ENCODE results near the gene DUSP16. TPM values are rescaled to one million over a fixed set of nuclear protein-coding genes. Genes with fewer than 3 reads are reported as not detected.
A peak's percentile ranks its signal among the peaks of the same experiment; 100 is the strongest.

The DUSP16 gene
- total RNA-seq, 4 donors from 2014 or later = 16.2 to 23.2 (median 19.1) TPM

GRCh38 chr12:12521888-12522287 is 40.8 kb downstream of the DUSP16 start:
- no peak overlapping the region for H3K4me3 ChIP-seq
- H3K4me1 ChIP-seq = peaks cover 0 to 34% (median 5%) of the 10 kb centered on the region in 4 donors
- no peaks in the 10 kb centered on the region for H3K27me3 ChIP-seq
- TF ChIP-seq POLR2A (IDR thresholded peaks at IDR 0.05) = no peak
- no peak for TF ChIP-seq CTCF (IDR thresholded peaks at IDR 0.05)
- no peak for TF ChIP-seq EP300 (IDR thresholded peaks at IDR 0.05)
- WGBS, 2 donors = 74 to 76% methylated on average over 6 of the region's 6 CpGs
- H3K9me3 ChIP-seq = no peaks in the 10 kb centered on the region
- H3K36me3 ChIP-seq = peaks cover 0 to 9% (median 0%) of the 10 kb centered on the region in 3 donors
- DNase-seq (ENCODE audit: low spot score in 2 of 2) = no peak
- peak overlapping the region in 2 of 4 donors; percentile 46 to 69 for H3K27ac ChIP-seq

GRCh38 chr12:12521044-12521485 is 41.6 kb downstream of the DUSP16 start:
- peaks cover 0 to 12% (median 0%) of the 10 kb centered on the region in 3 donors for H3K36me3 ChIP-seq
- DNase-seq (ENCODE audit: low spot score in 2 of 2) = no peak
- no peaks in the 10 kb centered on the region for H3K27me3 ChIP-seq
- no peak overlapping the region for H3K4me3 ChIP-seq
- H3K4me1 ChIP-seq = peaks cover 0 to 34% (median 5%) of the 10 kb centered on the region in 4 donors
- WGBS, 2 donors = 51% methylated on average over 8 of the region's 8 CpGs
- H3K9me3 ChIP-seq = no peaks in the 10 kb centered on the region
- TF ChIP-seq POLR2A (IDR thresholded peaks at IDR 0.05) (no peak), CTCF (IDR thresholded peaks at IDR 0.05) (no peak), EP300 (IDR thresholded peaks at IDR 0.05) (no peak)
- peak overlapping the region; percentile 4 to 69 (median 30) for H3K27ac ChIP-seq

- no peaks in the 10 kb centered on the region for H3K27me3 ChIP-seq
Observed at GRCh38 chr12:12520273-12520672, 42.4 kb downstream of the DUSP16 start.

GRCh38 chr12:12519354-12519998 is 43.2 kb downstream of the DUSP16 start:
- no peaks in the 10 kb centered on the region for H3K9me3 ChIP-seq
- TF ChIP-seq CTCF (IDR thresholded peaks at IDR 0.05) = no peak
- TF ChIP-seq POLR2A (IDR thresholded peaks at IDR 0.05) = no peak
- no peak for TF ChIP-seq EP300 (IDR thresholded peaks at IDR 0.05)
- no peak for DNase-seq (ENCODE audit: low spot score in 2 of 2)
- H3K27me3 ChIP-seq = no peaks in the 10 kb centered on the region
- H3K36me3 ChIP-seq = peaks cover 0 to 12% (median 0%) of the 10 kb centered on the region in 3 donors
- no peak overlapping the region for H3K4me3 ChIP-seq
- WGBS, 2 donors = 62% methylated on average over 4 of the region's 4 CpGs
- H3K4me1 ChIP-seq = peaks cover 0 to 34% (median 5%) of the 10 kb centered on the region in 4 donors
- peak overlapping the region in 1 of 4 donors; percentile 69 for H3K27ac ChIP-seq

More at GRCh38 chr12:12520273-12520672, 42.4 kb downstream of the DUSP16 start:
- TF ChIP-seq EP300 (IDR thresholded peaks at IDR 0.05) = no peak
- no peak for TF ChIP-seq POLR2A (IDR thresholded peaks at IDR 0.05)
- no peak for TF ChIP-seq CTCF (IDR thresholded peaks at IDR 0.05)
- Histone ChIP-seq H3K9me3 (no peaks in the 10 kb centered on the region), H3K4me1 (peaks cover 0 to 34% (median 5%) of the 10 kb centered on the region in 4 donors), H3K36me3 (peaks cover 0 to 12% (median 0%) of the 10 kb centered on the region in 3 donors), H3K4me3 (no peak overlapping the region), H3K27ac (peak overlapping the region in 1 of 4 donors; percentile 69)
- DNase-seq (ENCODE audit: low spot score in 2 of 2) = no peak

GRCh38 chr12:12518919-12519318 is 43.7 kb downstream of the DUSP16 start:
- H3K36me3 ChIP-seq = peaks cover 0 to 12% (median 0%) of the 10 kb centered on the region in 3 donors
- 44 to 48% methylated on average over 4 of the region's 4 CpGs for WGBS, 2 donors

More at GRCh38 chr12:12518919-12519318, 43.7 kb downstream of the DUSP16 start:
- Histone ChIP-seq H3K4me1 (peaks cover 0 to 36% (median 5%) of the 10 kb centered on the region in 4 donors), H3K4me3 (no peak overlapping the region), H3K27me3 (no peaks in the 10 kb centered on the region), H3K27ac (no peak overlapping the region), H3K9me3 (no peaks in the 10 kb centered on the region)
- TF ChIP-seq CTCF (IDR thresholded peaks at IDR 0.05) = no peak
- no peak for TF ChIP-seq POLR2A (IDR thresholded peaks at IDR 0.05)
- no peak for TF ChIP-seq EP300 (IDR thresholded peaks at IDR 0.05)
- no peak for DNase-seq (ENCODE audit: low spot score in 2 of 2)

Data from tibial nerve (tissue), 4 donors.